Activated CD4-positive, alpha-beta memory T cell treated with anti-CD3 and anti-CD28 coated beads for 36 hours (primary cell): ENCODE results near the gene LSP1. TPM values are rescaled to one million over a fixed set of nuclear protein-coding genes. Genes with fewer than 3 reads are reported as not detected.
"Not testable (repeated sequence)": the region's sequence is repeated elsewhere in the genome, so short reads cannot be mapped to it uniquely, and the experiment has no call there.

ENCODE experiments used
- CTCF ChIA-PET: fragments of 350-600 bp; sonication (Branson Sonifier 250); formaldehyde crosslinking; loops from one replicate; lab custom pipeline; 2021; ENCODE audit warnings: antibody characterized with exemption, inconsistent platforms; lab: Charles Lee
- POLR2A ChIA-PET: fragments of 350-600 bp; sonication (Branson Sonifier 250); formaldehyde crosslinking; loops from one replicate; lab custom pipeline; 2021; ENCODE audit warnings: antibody characterized with exemption; lab: Charles Lee
- DNase-seq: peaks from one replicate; pipeline ENCODE4 v3.0.0-alpha.2; 2020
- H3K27ac Mint-ChIP-seq: one replicate; pipeline ENCODE4 v1.8.0; 2021; ENCODE audit warnings: mixed read lengths
- H3K27me3 Mint-ChIP-seq: one replicate; pipeline ENCODE4 v1.8.0; 2021; ENCODE audit warnings: mixed read lengths
- H3K36me3 Mint-ChIP-seq: one replicate; pipeline ENCODE4 v1.8.0; 2021; ENCODE audit warnings: mixed read lengths
- H3K4me1 Mint-ChIP-seq: one replicate; pipeline ENCODE4 v1.8.0; 2021; ENCODE audit warnings: low read depth, mixed read lengths
- H3K4me3 Mint-ChIP-seq: one replicate; pipeline ENCODE4 v1.8.0; 2021; ENCODE audit warnings: mild to moderate bottlenecking, mixed read lengths
- H3K9me3 Mint-ChIP-seq: one replicate; pipeline ENCODE4 v1.8.0; 2021; ENCODE audit warnings: mixed read lengths
- intact Hi-C: fragments of 100-400 bp; cut with micrococcal nuclease; formaldehyde crosslinking; loops from one replicate; pipeline ENCODE4 v1.15.1; 2023
- total RNA-seq, 2 experiments: library from RNA; stranded (reverse); gene quantifications; one replicate each; pipeline ENCODE4 v1.2.3, GENCODE V29; 2021

Gene LSP1
- total RNA-seq, 2 experiments from 2014 or later, result 179 to 181 TPM

- H3K27ac Mint-ChIP-seq, result no peak overlapping the region
- ChIA-PET CTCF (no interaction called here), POLR2A (no interaction called here)
- H3K27me3 Mint-ChIP-seq, result no peaks in the 10 kb centered on the region
- intact Hi-C loops, result no loop called here
- H3K4me1 Mint-ChIP-seq, result peaks cover 6% of the 10 kb centered on the region
- H3K4me3 Mint-ChIP-seq, result no peak overlapping the region
- no peak for DNase-seq
- H3K36me3 Mint-ChIP-seq, result no peaks in the 10 kb centered on the region
- no peaks in the 10 kb centered on the region for H3K9me3 Mint-ChIP-seq
Measured at GRCh38 chr11:1934335-1935155, 81.7 kb downstream of the LSP1 start.

GRCh38 chr11:1935156-1936071 lies 82.5 kb downstream of the LSP1 start:
- Mint-ChIP-seq H3K4me1 (peaks cover 6% of the 10 kb centered on the region), H3K4me3 (no peak overlapping the region), H3K27ac (no peak overlapping the region), H3K9me3 (no peaks in the 10 kb centered on the region), H3K27me3 (no peaks in the 10 kb centered on the region), H3K36me3 (no peaks in the 10 kb centered on the region)
- intact Hi-C loops, result no loop called here
- no peak for DNase-seq
- ChIA-PET CTCF (interaction anchor here (0.7 kb wide), 1 partner anchor 283 kb away, joined by 4 read pairs; no protein-coding TSS in a partner anchor), POLR2A (no interaction called here)

GRCh38 chr11:1936072-1936780 lies 83.3 kb downstream of the LSP1 start:
- ChIA-PET CTCF (no interaction called here), POLR2A (no interaction called here)
- Mint-ChIP-seq H3K9me3 (no peaks in the 10 kb centered on the region), H3K27ac (no peak overlapping the region), H3K4me1 (peaks cover 4% of the 10 kb centered on the region), H3K27me3 (no peaks in the 10 kb centered on the region), H3K4me3 (no peak overlapping the region), H3K36me3 (no peaks in the 10 kb centered on the region)
- no peak for DNase-seq
- intact Hi-C loops, result no loop called here

- Mint-ChIP-seq H3K27me3 (no peaks in the 10 kb centered on the region), H3K27ac (no peak overlapping the region), H3K4me1 (peaks cover 4% of the 10 kb centered on the region), H3K36me3 (no peaks in the 10 kb centered on the region), H3K4me3 (no peak overlapping the region), H3K9me3 (no peaks in the 10 kb centered on the region)
- DNase-seq, result no peak
- ChIA-PET CTCF (no interaction called here), POLR2A (no interaction called here)
- intact Hi-C loops, result no loop called here
Measured at GRCh38 chr11:1936781-1937615, 84.1 kb downstream of the LSP1 start.

GRCh38 chr11:1937616-1938342 lies 84.9 kb downstream of the LSP1 start:
- peaks cover 4% of the 10 kb centered on the region for H3K4me1 Mint-ChIP-seq
- no peak overlapping the region for H3K27ac Mint-ChIP-seq
- ChIA-PET POLR2A (no interaction called here), CTCF (no interaction called here)
- intact Hi-C loops, result no loop called here
- H3K9me3 Mint-ChIP-seq, result no peaks in the 10 kb centered on the region
- H3K27me3 Mint-ChIP-seq, result no peaks in the 10 kb centered on the region
- no peaks in the 10 kb centered on the region for H3K36me3 Mint-ChIP-seq
- H3K4me3 Mint-ChIP-seq, result no peak overlapping the region
- no peak for DNase-seq

- intact Hi-C loops, result loop anchor here (1.0 kb wide), 1 partner anchor 24 kb away; no protein-coding TSS in a partner anchor
- Mint-ChIP-seq H3K4me3 (no peak overlapping the region), H3K27ac (no peak overlapping the region), H3K9me3 (no peaks in the 10 kb centered on the region), H3K4me1 (peaks cover 4% of the 10 kb centered on the region), H3K36me3 (no peaks in the 10 kb centered on the region), H3K27me3 (no peaks in the 10 kb centered on the region)
- CTCF ChIA-PET, result no interaction called here
- POLR2A ChIA-PET, result no interaction called here
- DNase-seq, result no peak
Measured at GRCh38 chr11:1938343-1939005, 85.6 kb downstream of the LSP1 start.

- intact Hi-C loops, result loop anchor here (1.0 kb wide), 1 partner anchor 25 kb away; no protein-coding TSS in a partner anchor
- Mint-ChIP-seq H3K27ac (no peak overlapping the region), H3K4me3 (no peak overlapping the region), H3K9me3 (no peaks in the 10 kb centered on the region), H3K4me1 (peaks cover 4% of the 10 kb centered on the region), H3K27me3 (no peaks in the 10 kb centered on the region), H3K36me3 (no peaks in the 10 kb centered on the region)
- DNase-seq, result no peak
- CTCF ChIA-PET, result no interaction called here
- POLR2A ChIA-PET, result no interaction called here
Measured at GRCh38 chr11:1939006-1939625, 86.2 kb downstream of the LSP1 start.

- H3K4me3 Mint-ChIP-seq, CTCF ChIA-PET, POLR2A ChIA-PET, H3K4me1 Mint-ChIP-seq, H3K27ac Mint-ChIP-seq, H3K9me3 Mint-ChIP-seq, DNase-seq, H3K27me3 Mint-ChIP-seq, H3K36me3 Mint-ChIP-seq: not testable (repeated sequence)
- intact Hi-C loops, result loop anchor here (1.0 to 10.0 kb wide), 2 partner anchors 25 to 45 kb away; partner anchors contain the start of gene PRR33
Measured at GRCh38 chr11:1939788-1940187, 86.9 kb downstream of the LSP1 start.
